HEK293 (cell line): Measurements from ENCODE around the gene PRKAR2B.

Experiments
- CTCF ChIA-PET: fragments of 350-600 bp; formaldehyde crosslinking; extraction: SDS; loops from one replicate; lab custom pipeline; 2021; ENCODE audit warnings: antibody characterized with exemption; lab: Yijun Ruan, JAX
- POLR2A ChIA-PET: fragments of 300-600 bp; formaldehyde crosslinking; extraction: SDS; loops from one replicate; lab custom pipeline; 2020; ENCODE audit warnings: antibody characterized with exemption, inconsistent platforms; lab: Yijun Ruan, JAX
- H3K27ac ChIP-seq: fragments of 200-500 bp; sonication (Bioruptor generic); 2 replicates; pipeline ENCODE4 v1.5.1; 2014; ENCODE audit warnings: low read depth, low read length, control low read depth, inconsistent platforms; ENCODE audit errors: extremely low read depth
- H3K36me3 ChIP-seq, 2 experiments: fragments of 200-500 bp in 1 of 2; sonication (Bioruptor generic) in 1 of 2; 1 replicate in 1 of 2; 2 replicates in 1 of 2; pipeline ENCODE4 v1.5.1; 2014 to 2017; ENCODE audit warnings: inconsistent platforms in 2 of 2, low read length in 2 of 2; ENCODE audit not compliant: control insufficient read depth in 2 of 2, insufficient read depth in 1 of 2
- H3K4me1 ChIP-seq: fragments of 200-500 bp; sonication (Bioruptor generic); 2 replicates; pipeline ENCODE4 v1.5.1; 2014; ENCODE audit warnings: mild to moderate bottlenecking, low read length, inconsistent platforms; ENCODE audit not compliant: control insufficient read depth, insufficient read depth
- H3K4me3 ChIP-seq: 2 replicates; pipeline ENCODE4 v1.5.1; 2011; ENCODE audit warnings: low read depth, mild to moderate bottlenecking, control low read depth, low read length, moderate library complexity
- H3K9me3 ChIP-seq: fragments of 200-500 bp; sonication (Bioruptor generic); 2 replicates; pipeline ENCODE4 v1.5.1; 2014; ENCODE audit warnings: low read depth, low read length, inconsistent platforms; ENCODE audit not compliant: control insufficient read depth, insufficient read depth
- HOXD13 ChIP-seq: sonication (generic); formaldehyde crosslinking; IDR thresholded peaks from 2 replicates; pipeline ENCODE4 v1.8.0; 2022; ENCODE audit warnings: missing genetic modification reagents, borderline replicate concordance
- IKZF3 ChIP-seq: fragments of 450-650 bp; IDR thresholded peaks from 2 replicates; pipeline ENCODE4 v1.5.0; 2018; ENCODE audit warnings: missing biosample characterization, mild to moderate bottlenecking, missing genetic modification characterization, moderate library complexity
- INSM2 ChIP-seq: fragments of 450-650 bp; formaldehyde crosslinking; IDR thresholded peaks from 2 replicates; pipeline ENCODE4 v1.5.1; 2016; ENCODE audit warnings: missing biosample characterization, missing genetic modification characterization
- MZF1 ChIP-seq: fragments of 450-650 bp; formaldehyde crosslinking; IDR thresholded peaks from 2 replicates; pipeline ENCODE4 v1.5.1; 2017; ENCODE audit warnings: missing biosample characterization, missing genetic modification characterization, borderline replicate concordance
- SETDB1 ChIP-seq: IDR thresholded peaks from one replicate; pipeline ENCODE4 v1.6.1; 2017; ENCODE audit warnings: mild to moderate bottlenecking, low read length, moderate library complexity, mixed read lengths; ENCODE audit not compliant: insufficient read length
- ZNF138 ChIP-seq: fragments of 450-650 bp; formaldehyde crosslinking; IDR thresholded peaks from 2 replicates; pipeline ENCODE4 v1.5.1; 2016; ENCODE audit warnings: missing biosample characterization, missing genetic modification characterization, borderline replicate concordance
- ZNF140 ChIP-seq: fragments of 450-650 bp; formaldehyde crosslinking; IDR thresholded peaks from 2 replicates; pipeline ENCODE4 v1.5.1; 2016; ENCODE audit warnings: missing biosample characterization, missing genetic modification characterization
- ZNF148 ChIP-seq: fragments of 450-650 bp; formaldehyde crosslinking; IDR thresholded peaks from 2 replicates; pipeline ENCODE4 v1.5.0; 2017; ENCODE audit warnings: missing biosample characterization, missing genetic modification characterization, borderline replicate concordance
- ZNF221 ChIP-seq: fragments of 450-650 bp; formaldehyde crosslinking; IDR thresholded peaks from 2 replicates; pipeline ENCODE4 v1.5.1; 2017; ENCODE audit warnings: missing biosample characterization, missing genetic modification characterization, borderline replicate concordance
- ZNF223 ChIP-seq: fragments of 450-650 bp; formaldehyde crosslinking; IDR thresholded peaks from 2 replicates; pipeline ENCODE4 v1.5.1; 2016; ENCODE audit warnings: missing biosample characterization, missing genetic modification characterization
- ZNF26 ChIP-seq: fragments of 450-650 bp; formaldehyde crosslinking; IDR thresholded peaks from 2 replicates; pipeline ENCODE4 v1.5.1; 2016; ENCODE audit warnings: missing biosample characterization, missing genetic modification characterization
- ZNF274 ChIP-seq, 2 experiments: fragments of 200-500 bp in 1 of 2; fragments of 450-650 bp in 1 of 2; sonication (Bioruptor generic) in 1 of 2; formaldehyde crosslinking in 1 of 2; IDR thresholded peaks; 2 replicates each; pipeline versions ENCODE4 v1.5.1 to v1.6.1; 2014 to 2016; ENCODE audit warnings: borderline replicate concordance in 1 of 2, inconsistent platforms in 1 of 2, low read length in 1 of 2, missing biosample characterization in 1 of 2, missing genetic modification characterization in 1 of 2
- ZNF423 ChIP-seq: fragments of 450-650 bp; formaldehyde crosslinking; IDR thresholded peaks from 2 replicates; pipeline ENCODE4 v1.5.1; 2016; ENCODE audit warnings: missing biosample characterization, missing genetic modification characterization
- ZNF518A ChIP-seq: fragments of 450-650 bp; formaldehyde crosslinking; conservative IDR thresholded peaks from 2 replicates; pipeline ENCODE4 v1.5.1; 2016; ENCODE audit warnings: low read depth, missing biosample characterization, missing genetic modification characterization
- ZNF626 ChIP-seq: fragments of 450-650 bp; sonication (Bioruptor Pico); formaldehyde crosslinking; IDR thresholded peaks from 2 replicates; pipeline ENCODE4 v1.5.1; 2018; ENCODE audit warnings: missing biosample characterization, missing genetic modification characterization, inconsistent platforms
- ZNF629 ChIP-seq: fragments of 450-650 bp; formaldehyde crosslinking; IDR thresholded peaks from 2 replicates; pipeline ENCODE4 v1.5.1; 2017; ENCODE audit warnings: missing biosample characterization, missing genetic modification characterization
- ZNF704 ChIP-seq: fragments of 450-650 bp; formaldehyde crosslinking; IDR thresholded peaks from 2 replicates; pipeline ENCODE4 v1.5.1; 2016; ENCODE audit warnings: missing biosample characterization, missing genetic modification characterization
- ZNF837 ChIP-seq: fragments of 450-650 bp; formaldehyde crosslinking; IDR thresholded peaks from 2 replicates; pipeline ENCODE4 v1.5.1; 2016; ENCODE audit warnings: missing biosample characterization, missing genetic modification characterization

PRKAR2B gene

GRCh38 chr7:107130487-107131220 lies 86.1 kb downstream of the PRKAR2B start (continued):
- no peak for TF ChIP-seq ZNF837 (tag by site-specific recombination)
- no peak for TF ChIP-seq ZNF148 (tag by site-specific recombination)

- Histone ChIP-seq H3K36me3 (no peaks in the 10 kb centered on the region), H3K9me3 (no peaks in the 10 kb centered on the region)
- CTCF ChIA-PET = no interaction called here
- TF ChIP-seq INSM2 = no peak
- TF ChIP-seq ZNF223 (tag by site-specific recombination) = no peak
- no peak for TF ChIP-seq ZNF626 (tag by site-specific recombination)
- no peak for TF ChIP-seq ZNF26 (tag by site-specific recombination)
- TF ChIP-seq ZNF423 (tag by site-specific recombination) = no peak
- TF ChIP-seq IKZF3 = no peak
- TF ChIP-seq ZNF274 (IDR thresholded peaks at IDR 0.05; ENCODE audit: low read length) = no peak
- no peak for TF ChIP-seq ZNF274 (tag by site-specific recombination; IDR thresholded peaks at IDR 0.05; ENCODE audit: borderline replicate concordance)
- TF ChIP-seq ZNF629 (tag by site-specific recombination) = no peak
- TF ChIP-seq MZF1 = no peak
- TF ChIP-seq HOXD13 (CRISPR knock-in tag) = no peak
- TF ChIP-seq SETDB1 = no peak
- no peak for TF ChIP-seq ZNF221
- TF ChIP-seq ZNF704 (tag by site-specific recombination) = no peak
- TF ChIP-seq ZNF140 = no peak
- TF ChIP-seq ZNF518A (tag by site-specific recombination) = no peak
- TF ChIP-seq ZNF138 = no peak
- TF ChIP-seq, all 188 proteins: peak for 0
- no peaks in the 10 kb centered on the region for H3K4me1 ChIP-seq
- H3K4me3 ChIP-seq = no peak overlapping the region
- H3K27ac ChIP-seq = no peak overlapping the region
- POLR2A ChIA-PET = no interaction called here
Observed at GRCh38 chr7:107133396-107133795, 88.9 kb downstream of the PRKAR2B start.
